HEK293T (cell line): Measurements from ENCODE around the gene BCAS1.

Experiments used
- CTCF ChIA-PET: fragments of 350-600 bp; formaldehyde crosslinking; extraction: SDS; loops from one replicate; lab custom pipeline; 2021; ENCODE audit warnings: antibody characterized with exemption, inconsistent platforms; lab: Yijun Ruan, JAX
- POLR2A ChIA-PET: fragments of 350-600 bp; formaldehyde crosslinking; extraction: SDS; loops from one replicate; lab custom pipeline; 2020; ENCODE audit warnings: antibody characterized with exemption, inconsistent platforms; lab: Yijun Ruan, JAX
- DNase-seq: peaks from one replicate; pipeline ENCODE4 v3.0.0; 2012; ENCODE audit warnings: mixed read lengths; ENCODE audit errors: extremely low spot score
- ARNT ChIP-seq: fragments of 450-650 bp; IDR thresholded peaks from 2 replicates; pipeline ENCODE4 v1.6.1; 2017; ENCODE audit warnings: mild to moderate bottlenecking
- BHLHE40 ChIP-seq: fragments of 450-650 bp; IDR thresholded peaks from 2 replicates; pipeline ENCODE4 v1.6.1; 2016; ENCODE audit warnings: mild to moderate bottlenecking, moderate library complexity, borderline replicate concordance
- CTBP1 ChIP-seq: fragments of 450-650 bp; IDR thresholded peaks from 2 replicates; pipeline ENCODE4 v1.6.1; 2016; ENCODE audit warnings: borderline replicate concordance
- ELF4 ChIP-seq: fragments of 450-650 bp; IDR thresholded peaks from 2 replicates; pipeline ENCODE4 v1.6.1; 2017; ENCODE audit warnings: antibody characterized with exemption
- FOXA1 ChIP-seq: fragments of 450-650 bp; IDR thresholded peaks from 2 replicates; pipeline ENCODE4 v1.6.1; 2016; ENCODE audit warnings: mild to moderate bottlenecking
- FOXK2 ChIP-seq: fragments of 450-650 bp; IDR thresholded peaks from 2 replicates; pipeline ENCODE4 v1.6.1; 2016; ENCODE audit warnings: mild to moderate bottlenecking
- FOXM1 ChIP-seq: fragments of 450-650 bp; IDR thresholded peaks from 2 replicates; pipeline ENCODE4 v1.6.1; 2017; ENCODE audit warnings: mild to moderate bottlenecking, borderline replicate concordance
- HDGF ChIP-seq: fragments of 450-650 bp; IDR thresholded peaks from 2 replicates; pipeline ENCODE4 v1.6.1; 2017; ENCODE audit warnings: antibody characterized with exemption, borderline replicate concordance
- L3MBTL2 ChIP-seq: fragments of 450-650 bp; conservative IDR thresholded peaks from 2 replicates; pipeline ENCODE4 v1.6.1; 2016; ENCODE audit warnings: mild to moderate bottlenecking
- LEF1 ChIP-seq: fragments of 450-650 bp; IDR thresholded peaks from 2 replicates; pipeline ENCODE4 v1.6.1; 2017; ENCODE audit warnings: mild to moderate bottlenecking, borderline replicate concordance
- NFRKB ChIP-seq: fragments of 450-650 bp; IDR thresholded peaks from 2 replicates; pipeline ENCODE4 v1.6.1; 2016; ENCODE audit warnings: mild to moderate bottlenecking, moderate library complexity
- PKNOX1 ChIP-seq: fragments of 450-650 bp; IDR thresholded peaks from 2 replicates; pipeline ENCODE4 v1.6.1; 2016
- SP1 ChIP-seq: fragments of 450-650 bp; IDR thresholded peaks from 2 replicates; pipeline ENCODE4 v1.6.1; 2017
- SUZ12 ChIP-seq: fragments of 450-650 bp; IDR thresholded peaks from 2 replicates; pipeline ENCODE4 v1.6.1; 2016; ENCODE audit warnings: mild to moderate bottlenecking
- TARDBP ChIP-seq: fragments of 450-650 bp; IDR thresholded peaks from 2 replicates; pipeline ENCODE4 v1.6.1; 2016
- ZNF384 ChIP-seq: fragments of 450-650 bp; IDR thresholded peaks from 2 replicates; pipeline ENCODE4 v1.6.1; 2016

Gene BCAS1

GRCh38 chr20:54097236-54097529 lies 26.8 kb upstream of the BCAS1 start:
- no peak for DNase-seq
- no peak for TF ChIP-seq HDGF
- TF ChIP-seq SP1, result no peak
- ChIA-PET CTCF (interaction anchor here (0.8 to 1.8 kb wide), 5 partner anchors 72 to 103 kb away, joined by 3 to 6 read pairs (median 3); no protein-coding TSS in a partner anchor), POLR2A (no interaction called here)

- CTCF ChIA-PET, result interaction anchor here (0.6 to 0.9 kb wide), 2 partner anchors 101 to 574 kb away, joined by 3 to 4 read pairs; no protein-coding TSS in a partner anchor
- POLR2A ChIA-PET, result no interaction called here
- DNase-seq, result no peak
- TF ChIP-seq ZNF384 (no peak), NFRKB (no peak), BHLHE40 (no peak), FOXM1 (no peak), CTBP1 (no peak), L3MBTL2 (no peak), ELF4 (no peak), FOXK2 (no peak), FOXA1 (no peak), PKNOX1 (no peak)
These were observed 25.4 kb upstream of the BCAS1 start for GRCh38 chr20:54095824-54096223.

GRCh38 chr20:54094268-54094580 lies 23.8 kb upstream of the BCAS1 start:
- ChIA-PET POLR2A (interaction anchor here (0.7 kb wide), 1 partner anchor 113 kb away, joined by 3 read pairs; the partner anchor contains the start of gene PFDN4), CTCF (interaction anchor here (1.1 to 1.6 kb wide), 2 partner anchors 10 to 105 kb away, joined by 3 to 5 read pairs; no protein-coding TSS in a partner anchor)
- TF ChIP-seq FOXM1 (no peak), SP1 (no peak), ARNT (no peak), NFRKB (no peak), HDGF (no peak), TARDBP (no peak), PKNOX1 (no peak), ZNF384 (no peak), LEF1 (no peak), FOXK2 (no peak), BHLHE40 (no peak), L3MBTL2 (no peak), CTBP1 (no peak), ELF4 (no peak), FOXA1 (no peak), SUZ12 (no peak)
- DNase-seq, result no peak

- CTCF ChIA-PET, result interaction anchor here (0.8 to 1.6 kb wide), 4 partner anchors 10 to 106 kb away, joined by 3 to 5 read pairs (median 4); no protein-coding TSS in a partner anchor
- no peak for DNase-seq
- no peak for TF ChIP-seq SUZ12
- no peak for TF ChIP-seq ARNT
- TF ChIP-seq NFRKB, result no peak
- no peak for TF ChIP-seq HDGF
- no peak for TF ChIP-seq FOXM1
- no peak for TF ChIP-seq SP1
- TF ChIP-seq PKNOX1, result no peak
- TF ChIP-seq CTBP1, result no peak
- no peak for TF ChIP-seq ZNF384
- no peak for TF ChIP-seq ELF4
- no peak for TF ChIP-seq FOXK2
- no peak for TF ChIP-seq FOXA1
- no peak for TF ChIP-seq LEF1
- no peak for TF ChIP-seq L3MBTL2
- no peak for TF ChIP-seq TARDBP
- TF ChIP-seq BHLHE40, result no peak
- POLR2A ChIA-PET, result interaction anchor here (0.7 kb wide), 1 partner anchor 114 kb away, joined by 3 read pairs; the partner anchor contains the start of gene PFDN4
These were observed 23.3 kb upstream of the BCAS1 start for GRCh38 chr20:54093423-54094267.

- no peak for DNase-seq
- ChIA-PET CTCF (interaction anchor here (1.5 kb wide), 1 partner anchor 12 kb away, joined by 5 read pairs; no protein-coding TSS in a partner anchor), POLR2A (no interaction called here)
- TF ChIP-seq FOXM1, result no peak
- TF ChIP-seq ELF4, result no peak
- no peak for TF ChIP-seq NFRKB
- TF ChIP-seq SP1, result no peak
- no peak for TF ChIP-seq CTBP1
- TF ChIP-seq SUZ12, result no peak
- TF ChIP-seq HDGF, result no peak
- no peak for TF ChIP-seq FOXK2
- TF ChIP-seq PKNOX1, result no peak
These were observed 21.6 kb upstream of the BCAS1 start for GRCh38 chr20:54092021-54092420.
